ENCODE data around the gene SEMA4G. TPM values are rescaled to one million over a fixed set of nuclear protein-coding genes. Genes with fewer than 3 reads are reported as not detected.

Gene SEMA4G
- total RNA-seq, 1 experiment from 2014 or later = 0.70 TPM

GRCh38 chr10:100988166-100988565, 18.9 kb downstream of the SEMA4G start:
- H3K27me3 ChIP-seq (ENCODE audit: insufficient read depth, low read depth) = no peaks in the 10 kb centered on the region
- no peaks in the 10 kb centered on the region for H3K36me3 ChIP-seq (ENCODE audit: low read depth)
- no peaks in the 10 kb centered on the region for H3K9me2 ChIP-seq (ENCODE audit: insufficient read depth)
- no peak overlapping the region for H2AFZ ChIP-seq
- CTCF ChIA-PET = no interaction called here
- H3K4me3 ChIP-seq = peak overlapping the region; percentile 69
- peak overlapping the region; percentile 94 for H3K4me2 ChIP-seq
- no peaks in the 10 kb centered on the region for H4K20me1 ChIP-seq (ENCODE audit: insufficient read depth)
- peaks cover 3% of the 10 kb centered on the region; the same call in 1 of the 2 replicates for H3F3A ChIP-seq (ENCODE audit: insufficient read depth, low read depth)
- no peaks in the 10 kb centered on the region for H3K9me3 ChIP-seq (ENCODE audit: insufficient read depth, low read depth)
- peaks cover 47% of the 10 kb centered on the region for H3K79me2 ChIP-seq (ENCODE audit: low read depth)
- intact Hi-C loops (cut with micrococcal nuclease; ENCODE audit: unreplicated experiment) = no loop called here
- POLR2A ChIA-PET (ENCODE audit: unreplicated experiment) = no interaction called here
- no peak for DNase-seq
- H3K27ac ChIP-seq = no peak overlapping the region
- BruUV-seq (replicated peaks) = TSS peak; percentile 31
- H3K4me1 ChIP-seq (replicated peaks; ENCODE audit: insufficient read depth) = peaks cover 4% of the 10 kb centered on the region
- TF ChIP-seq EZH2 (IDR thresholded peaks at IDR 0.05; ENCODE audit: low read depth) = no peak
- TF ChIP-seq, protein P1, sequence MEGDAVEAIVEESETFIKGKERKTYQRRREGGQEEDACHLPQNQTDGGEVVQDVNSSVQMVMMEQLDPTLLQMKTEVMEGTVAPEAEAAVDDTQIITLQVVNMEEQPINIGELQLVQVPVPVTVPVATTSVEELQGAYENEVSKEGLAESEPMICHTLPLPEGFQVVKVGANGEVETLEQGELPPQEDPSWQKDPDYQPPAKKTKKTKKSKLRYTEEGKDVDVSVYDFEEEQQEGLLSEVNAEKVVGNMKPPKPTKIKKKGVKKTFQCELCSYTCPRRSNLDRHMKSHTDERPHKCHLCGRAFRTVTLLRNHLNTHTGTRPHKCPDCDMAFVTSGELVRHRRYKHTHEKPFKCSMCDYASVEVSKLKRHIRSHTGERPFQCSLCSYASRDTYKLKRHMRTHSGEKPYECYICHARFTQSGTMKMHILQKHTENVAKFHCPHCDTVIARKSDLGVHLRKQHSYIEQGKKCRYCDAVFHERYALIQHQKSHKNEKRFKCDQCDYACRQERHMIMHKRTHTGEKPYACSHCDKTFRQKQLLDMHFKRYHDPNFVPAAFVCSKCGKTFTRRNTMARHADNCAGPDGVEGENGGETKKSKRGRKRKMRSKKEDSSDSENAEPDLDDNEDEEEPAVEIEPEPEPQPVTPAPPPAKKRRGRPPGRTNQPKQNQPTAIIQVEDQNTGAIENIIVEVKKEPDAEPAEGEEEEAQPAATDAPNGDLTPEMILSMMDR (conservative IDR thresholded peaks at IDR 0.05) = no peak

DNA sequence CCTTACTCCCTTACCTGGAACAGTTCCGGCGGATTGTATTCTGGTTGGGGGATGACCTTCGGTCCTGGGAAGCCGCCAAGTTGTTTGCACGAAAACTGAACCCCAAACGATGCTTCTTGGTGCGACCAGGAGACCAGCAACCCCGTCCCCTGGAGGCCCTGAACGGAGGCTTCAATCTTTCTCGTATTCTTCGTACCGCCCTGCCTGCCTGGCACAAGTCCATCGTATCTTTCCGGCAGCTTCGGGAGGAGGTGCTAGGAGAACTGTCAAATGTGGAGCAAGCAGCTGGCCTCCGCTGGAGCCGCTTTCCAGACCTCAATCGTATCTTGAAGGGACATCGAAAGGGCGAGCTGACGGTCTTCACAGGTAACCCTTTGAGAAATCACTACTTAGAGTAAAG, 19.8 kb downstream of the SEMA4G start:
- no peaks in the 10 kb centered on the region for H3K9me2 ChIP-seq (ENCODE audit: insufficient read depth)
- H3K36me3 ChIP-seq (ENCODE audit: low read depth) = no peaks in the 10 kb centered on the region
- no TSS peak for BruUV-seq (replicated peaks)
- ChIA-PET POLR2A (ENCODE audit: unreplicated experiment) (no interaction called here), CTCF (no interaction called here)
- no peaks in the 10 kb centered on the region for H4K20me1 ChIP-seq (ENCODE audit: insufficient read depth)
- H3K9me3 ChIP-seq (ENCODE audit: insufficient read depth, low read depth) = no peaks in the 10 kb centered on the region
- peaks cover 9% of the 10 kb centered on the region; the same call in 1 of the 2 replicates for H3F3A ChIP-seq (ENCODE audit: insufficient read depth, low read depth)
- H3K4me1 ChIP-seq (replicated peaks; ENCODE audit: insufficient read depth) = peaks cover 4% of the 10 kb centered on the region
- H3K27ac ChIP-seq = no peak overlapping the region
- H3K4me3 ChIP-seq = no peak overlapping the region
- no peak overlapping the region for H2AFZ ChIP-seq
- no peak overlapping the region for H3K4me2 ChIP-seq
- peaks cover 47% of the 10 kb centered on the region for H3K79me2 ChIP-seq (ENCODE audit: low read depth)
- no peak for TF ChIP-seq EZH2 (IDR thresholded peaks at IDR 0.05; ENCODE audit: low read depth)
- TF ChIP-seq, protein P1 (conservative IDR thresholded peaks at IDR 0.05) = no peak
- intact Hi-C loops (cut with micrococcal nuclease; ENCODE audit: unreplicated experiment) = no loop called here
- DNase-seq = no peak
- no peaks in the 10 kb centered on the region for H3K27me3 ChIP-seq (ENCODE audit: insufficient read depth, low read depth)

- peaks cover 20% of the 10 kb centered on the region; the same call in 1 of the 2 replicates for H3F3A ChIP-seq (ENCODE audit: insufficient read depth, low read depth)
- no peaks in the 10 kb centered on the region for H4K20me1 ChIP-seq (ENCODE audit: insufficient read depth)
- no peak overlapping the region for H3K4me2 ChIP-seq
- H3K27me3 ChIP-seq (ENCODE audit: insufficient read depth, low read depth) = no peaks in the 10 kb centered on the region
- no TSS peak for BruUV-seq (replicated peaks)
- H3K4me3 ChIP-seq = no peak overlapping the region
- TF ChIP-seq, protein P1 (conservative IDR thresholded peaks at IDR 0.05) = peak; percentile 65
- no peak for TF ChIP-seq EZH2 (IDR thresholded peaks at IDR 0.05; ENCODE audit: low read depth)
- H3K4me1 ChIP-seq (replicated peaks; ENCODE audit: insufficient read depth) = peaks cover 11% of the 10 kb centered on the region
- peaks cover 14% of the 10 kb centered on the region for H3K79me2 ChIP-seq (ENCODE audit: low read depth)
- H3K36me3 ChIP-seq (ENCODE audit: low read depth) = no peaks in the 10 kb centered on the region
- H3K27ac ChIP-seq = no peak overlapping the region
- intact Hi-C loops (cut with micrococcal nuclease; ENCODE audit: unreplicated experiment) = loop anchor here (1.0 kb wide), 1 partner anchor 20 kb away; no protein-coding TSS in a partner anchor
- ChIA-PET POLR2A (ENCODE audit: unreplicated experiment) (no interaction called here), CTCF (no interaction called here)
- no peaks in the 10 kb centered on the region for H3K9me2 ChIP-seq (ENCODE audit: insufficient read depth)
- no peak overlapping the region for H2AFZ ChIP-seq
- H3K9me3 ChIP-seq (ENCODE audit: insufficient read depth, low read depth) = no peaks in the 10 kb centered on the region
- DNase-seq = no peak
These were observed 24.8 kb downstream of the SEMA4G start for GRCh38 chr10:100993986-100994708.

Data from PC-9 (cell line).